ENCODE measurements around the gene ZNRF1. TPM values are rescaled to one million over a fixed set of nuclear protein-coding genes. Genes with fewer than 3 reads are reported as not detected.

The ZNRF1 gene
- total RNA-seq, 4 donors from 2014 or later, result 12.8 to 24.1 (median 19.0) TPM

GRCh38 chr16:75021410-75021809, 22.6 kb downstream of the ZNRF1 start:
- peaks cover 7 to 49% (median 17%) of the 10 kb centered on the region in 3 donors for H3K4me1 ChIP-seq
- WGBS, 2 donors (ENCODE audit: low coverage in 1 of 2), result 67 to 100% methylated on average over 1 of the region's 1 CpG

GRCh38 chr16:75022567-75022966, 23.7 kb downstream of the ZNRF1 start:
- TF ChIP-seq CTCF (IDR thresholded peaks at IDR 0.05) (no peak), POLR2AphosphoS5 (IDR thresholded peaks at IDR 0.05) (no peak), POLR2A (IDR thresholded peaks at IDR 0.05) (no peak), EP300 (IDR thresholded peaks at IDR 0.05) (no peak)
- WGBS, 2 donors (ENCODE audit: low coverage in 1 of 2), result 88 to 98% methylated on average over 4 of the region's 4 CpGs
- Histone ChIP-seq H3K27me3 (no peaks in the 10 kb centered on the region), H3K4me1 (peaks cover 10 to 47% (median 28%) of the 10 kb centered on the region in 3 donors), H3K27ac (no peak overlapping the region), H3K9me3 (peaks cover 0 to 6% (median 0%) of the 10 kb centered on the region in 3 donors), H3K36me3 (no peaks in the 10 kb centered on the region), H3K4me3 (no peak overlapping the region)
- no peak for ATAC-seq

More at GRCh38 chr16:75021410-75021809, 22.6 kb downstream of the ZNRF1 start:
- peaks cover 0 to 6% (median 0%) of the 10 kb centered on the region in 3 donors for H3K9me3 ChIP-seq
- no peak overlapping the region for H3K27ac ChIP-seq
- TF ChIP-seq EP300 (IDR thresholded peaks at IDR 0.05) (no peak), POLR2AphosphoS5 (IDR thresholded peaks at IDR 0.05) (no peak), CTCF (IDR thresholded peaks at IDR 0.05) (no peak), POLR2A (IDR thresholded peaks at IDR 0.05) (no peak)
- no peak for ATAC-seq
- H3K27me3 ChIP-seq, result no peaks in the 10 kb centered on the region
- no peaks in the 10 kb centered on the region for H3K36me3 ChIP-seq
- H3K4me3 ChIP-seq, result no peak overlapping the region

GRCh38 chr16:75023009-75023408, 24.2 kb downstream of the ZNRF1 start:
- no peak overlapping the region for H3K27ac ChIP-seq
- H3K27me3 ChIP-seq, result no peaks in the 10 kb centered on the region
- 90 to 100% methylated on average over 1 of the region's 2 CpGs for WGBS, 2 donors (ENCODE audit: low coverage in 1 of 2)
- no peak overlapping the region for H3K4me3 ChIP-seq
- TF ChIP-seq EP300 (IDR thresholded peaks at IDR 0.05) (no peak), CTCF (IDR thresholded peaks at IDR 0.05) (no peak), POLR2AphosphoS5 (IDR thresholded peaks at IDR 0.05) (no peak), POLR2A (IDR thresholded peaks at IDR 0.05) (no peak)
- no peak for ATAC-seq
- no peaks in the 10 kb centered on the region for H3K36me3 ChIP-seq
- H3K4me1 ChIP-seq, result peaks cover 10 to 44% (median 26%) of the 10 kb centered on the region in 3 donors
- peaks cover 0 to 6% (median 0%) of the 10 kb centered on the region in 3 donors for H3K9me3 ChIP-seq

- Histone ChIP-seq H3K4me1 (peaks cover 10 to 32% (median 22%) of the 10 kb centered on the region in 3 donors), H3K9me3 (peaks cover 0 to 6% (median 0%) of the 10 kb centered on the region in 3 donors), H3K27ac (no peak overlapping the region), H3K27me3 (no peaks in the 10 kb centered on the region), H3K4me3 (no peak overlapping the region), H3K36me3 (no peaks in the 10 kb centered on the region)
- ATAC-seq, result no peak
- WGBS, 2 donors (ENCODE audit: low coverage in 1 of 2), result 66 to 85% methylated on average over 3 of the region's 3 CpGs
- TF ChIP-seq EP300 (IDR thresholded peaks at IDR 0.05), result no peak
- TF ChIP-seq CTCF (IDR thresholded peaks at IDR 0.05), result no peak
- TF ChIP-seq POLR2A (IDR thresholded peaks at IDR 0.05), result no peak
- no peak for TF ChIP-seq POLR2AphosphoS5 (IDR thresholded peaks at IDR 0.05)
Observed at GRCh38 chr16:75024182-75024581, 25.4 kb downstream of the ZNRF1 start.

- 82 to 86% methylated on average over 4 of the region's 4 CpGs for WGBS, 2 donors (ENCODE audit: low coverage in 1 of 2)
- Histone ChIP-seq H3K27me3 (no peaks in the 10 kb centered on the region), H3K4me1 (peaks cover 10 to 29% (median 22%) of the 10 kb centered on the region in 3 donors), H3K9me3 (peaks cover 0 to 6% (median 0%) of the 10 kb centered on the region in 3 donors), H3K4me3 (no peak overlapping the region), H3K36me3 (no peaks in the 10 kb centered on the region), H3K27ac (peak overlapping the region in 1 of 4 donors; percentile 80)
- TF ChIP-seq POLR2A (IDR thresholded peaks at IDR 0.05) (no peak), CTCF (IDR thresholded peaks at IDR 0.05) (no peak), EP300 (IDR thresholded peaks at IDR 0.05) (no peak), POLR2AphosphoS5 (IDR thresholded peaks at IDR 0.05) (no peak)
- ATAC-seq, result no peak
Observed at GRCh38 chr16:75024594-75024993, 25.8 kb downstream of the ZNRF1 start.
